Trophoblast cell (in vitro differentiated cells and primary cell): ENCODE measurements around the gene PAK1.

ENCODE experiments used
- DNase-seq, 2 donors: peaks; one replicate each; pipeline ENCODE4 v3.0.0-alpha.2; 2016
- H2AFZ ChIP-seq: 2 replicates; pipeline ENCODE4 v1.6.1; 2013; ENCODE audit warnings: low read length, moderate library complexity, mild to moderate bottlenecking; ENCODE audit not compliant: insufficient read depth, poor library complexity
- H2AK5ac ChIP-seq: 2 replicates; pipeline ENCODE4 v1.6.1; 2013; ENCODE audit warnings: mild to moderate bottlenecking, low read length
- H2BK120ac ChIP-seq: 2 replicates; pipeline ENCODE4 v1.6.1; 2013; ENCODE audit warnings: low read length, mild to moderate bottlenecking, moderate library complexity; ENCODE audit not compliant: insufficient read depth, poor library complexity
- H2BK12ac ChIP-seq: 2 replicates; pipeline ENCODE4 v1.6.1; 2013; ENCODE audit warnings: mild to moderate bottlenecking, low read length, moderate library complexity
- H2BK5ac ChIP-seq: 2 replicates; pipeline ENCODE4 v1.6.1; 2013; ENCODE audit warnings: low read length, low read depth, moderate library complexity, mild to moderate bottlenecking; ENCODE audit not compliant: poor library complexity
- H3K14ac ChIP-seq: 2 replicates; pipeline ENCODE4 v1.6.1; 2013; ENCODE audit warnings: mild to moderate bottlenecking, low read length
- H3K18ac ChIP-seq: 2 replicates; pipeline ENCODE4 v1.6.1; 2013; ENCODE audit warnings: mild to moderate bottlenecking, low read length
- H3K23ac ChIP-seq: 2 replicates; pipeline ENCODE4 v1.6.1; 2013; ENCODE audit warnings: low read length
- H3K27ac ChIP-seq: 2 replicates; pipeline ENCODE4 v1.5.1; 2013; ENCODE audit warnings: low read depth, mild to moderate bottlenecking, inconsistent platforms, low read length, moderate library complexity
- H3K27me3 ChIP-seq: 2 replicates; pipeline ENCODE4 v1.6.1; 2013; ENCODE audit warnings: inconsistent platforms, mild to moderate bottlenecking, low read length, moderate library complexity; ENCODE audit not compliant: insufficient read depth
- H3K36me3 ChIP-seq, 2 experiments: 1 replicate in 1 of 2; 2 replicates in 1 of 2; pipeline ENCODE4 v1.6.1; 2013; ENCODE audit warnings: low read length in 2 of 2, mild to moderate bottlenecking in 2 of 2, moderate library complexity in 1 of 2; ENCODE audit not compliant: insufficient read depth in 2 of 2, control insufficient read depth in 1 of 2
- H3K4ac ChIP-seq: 2 replicates; pipeline ENCODE4 v1.6.1; 2013; ENCODE audit warnings: low read depth, mild to moderate bottlenecking, low read length, moderate library complexity
- H3K4me1 ChIP-seq, 2 experiments: 1 replicate in 1 of 2; 2 replicates in 1 of 2; pipeline ENCODE4 v1.6.1; 2013; ENCODE audit warnings: low read length in 2 of 2, mild to moderate bottlenecking in 2 of 2, moderate library complexity in 1 of 2; ENCODE audit not compliant: insufficient read depth in 2 of 2, control insufficient read depth in 1 of 2
- H3K4me2 ChIP-seq: 2 replicates; pipeline ENCODE4 v1.6.1; 2013; ENCODE audit warnings: inconsistent platforms, mild to moderate bottlenecking, low read length, moderate library complexity
- H3K4me3 ChIP-seq: 2 replicates; pipeline ENCODE4 v1.5.1; 2013; ENCODE audit warnings: mild to moderate bottlenecking, low read depth, low read length, inconsistent platforms
- H3K79me1 ChIP-seq: one replicate; pipeline ENCODE4 v1.6.1; 2013; ENCODE audit warnings: low read length
- H3K79me2 ChIP-seq: 2 replicates; pipeline ENCODE4 v1.6.1; 2013; ENCODE audit warnings: low read length, mild to moderate bottlenecking; ENCODE audit not compliant: control insufficient read depth, insufficient read depth, poor library complexity
- H3K9ac ChIP-seq: 2 replicates; pipeline ENCODE4 v1.6.1; 2013; ENCODE audit warnings: mild to moderate bottlenecking, low read length
- H3K9me3 ChIP-seq: 2 replicates; pipeline ENCODE4 v1.6.1; 2013; ENCODE audit warnings: low read depth, mild to moderate bottlenecking, control low read depth, inconsistent platforms, low read length; ENCODE audit not compliant: insufficient read depth
- H4K12ac ChIP-seq: 2 replicates; pipeline ENCODE4 v1.6.1; 2013; ENCODE audit warnings: low read depth, mild to moderate bottlenecking, low read length, moderate library complexity
- H4K8ac ChIP-seq: 2 replicates; pipeline ENCODE4 v1.6.1; 2013; ENCODE audit warnings: low read depth, mild to moderate bottlenecking, low read length, moderate library complexity
- H4K91ac ChIP-seq: one replicate; pipeline ENCODE4 v1.6.1; 2013; ENCODE audit warnings: low read depth, mild to moderate bottlenecking, low read length, moderate library complexity
- WGBS: extraction: QIAGEN DNeasy Blood & Tissue Kit; methylation state at CpG from one replicate; pipeline ENCODE4 v1.1.7; 2013; ENCODE audit warnings: missing lambda C conversion rate; ENCODE audit not compliant: insufficient read length, insufficient coverage; ENCODE audit errors: extremely low coverage; 5-methylcytosine and 5-hydroxymethylcytosine counted together

PAK1 gene

GRCh38 chr11:77406396-77406795 lies 67.5 kb downstream of the PAK1 start:
- Histone ChIP-seq H2BK12ac (no peak overlapping the region), H2AK5ac (no peak overlapping the region), H3K9ac (no peak overlapping the region), H2BK120ac (no peak overlapping the region), H4K12ac (no peak overlapping the region), H2BK5ac (no peak overlapping the region), H3K27me3 (no peaks in the 10 kb centered on the region), H3K4me2 (no peak overlapping the region), H3K79me2 (no peaks in the 10 kb centered on the region), H3K27ac (no peak overlapping the region), H3K18ac (no peak overlapping the region), H3K4me1 (peaks cover 9 to 14% of the 10 kb centered on the region in 2 experiments), H3K4me3 (no peak overlapping the region), H3K36me3 (no peaks in the 10 kb centered on the region), H3K23ac (no peak overlapping the region), H3K9me3 (no peaks in the 10 kb centered on the region), H4K91ac (no peak overlapping the region), H4K8ac (no peak overlapping the region), H3K4ac (no peak overlapping the region), H3K14ac (no peak overlapping the region), H2AFZ (no peak overlapping the region), H3K79me1 (no peaks in the 10 kb centered on the region)
- no CpG with 5 or more reads among the region's 3 CpGs for WGBS
- DNase-seq: no peak

GRCh38 chr11:77403211-77403610 lies 70.7 kb downstream of the PAK1 start:
- no peaks in the 10 kb centered on the region for H3K79me2 ChIP-seq
- H3K18ac ChIP-seq: no peak overlapping the region
- H3K4me2 ChIP-seq: no peak overlapping the region
- H3K27ac ChIP-seq: no peak overlapping the region
- no peaks in the 10 kb centered on the region for H3K36me3 ChIP-seq
- peaks cover 5 to 10% of the 10 kb centered on the region in 2 experiments for H3K4me1 ChIP-seq
- no peaks in the 10 kb centered on the region for H3K79me1 ChIP-seq
- H2AFZ ChIP-seq: no peak overlapping the region
- no peak overlapping the region for H2BK12ac ChIP-seq
- no peaks in the 10 kb centered on the region for H3K9me3 ChIP-seq
- no peak overlapping the region for H2BK120ac ChIP-seq
- no peaks in the 10 kb centered on the region for H3K27me3 ChIP-seq
- H4K12ac ChIP-seq: no peak overlapping the region
- H4K91ac ChIP-seq: no peak overlapping the region
- no peak overlapping the region for H3K9ac ChIP-seq
- H3K4me3 ChIP-seq: no peak overlapping the region
- H3K4ac ChIP-seq: no peak overlapping the region
- H3K23ac ChIP-seq: no peak overlapping the region
- no CpG with 5 or more reads among the region's 1 CpG for WGBS
- H2AK5ac ChIP-seq: no peak overlapping the region
- DNase-seq: no peak
- H3K14ac ChIP-seq: no peak overlapping the region
- H2BK5ac ChIP-seq: no peak overlapping the region
- no peak overlapping the region for H4K8ac ChIP-seq

- Histone ChIP-seq H3K79me1 (no peaks in the 10 kb centered on the region), H2BK5ac (no peak overlapping the region), H3K27ac (no peak overlapping the region)
Measured at GRCh38 chr11:77402218-77402556, 71.7 kb downstream of the PAK1 start.

GRCh38 chr11:77401486-77402217 lies 72.2 kb downstream of the PAK1 start:
- Histone ChIP-seq H2AK5ac (no peak overlapping the region), H3K79me2 (no peaks in the 10 kb centered on the region), H3K9ac (no peak overlapping the region), H3K4me3 (no peak overlapping the region), H3K27me3 (no peaks in the 10 kb centered on the region), H2BK5ac (no peak overlapping the region), H4K12ac (no peak overlapping the region), H2BK12ac (no peak overlapping the region), H3K23ac (no peak overlapping the region), H3K4me1 (peaks cover 5 to 6% of the 10 kb centered on the region in 2 experiments), H4K8ac (no peak overlapping the region), H3K79me1 (no peaks in the 10 kb centered on the region), H3K4ac (no peak overlapping the region), H4K91ac (no peak overlapping the region), H2BK120ac (no peak overlapping the region), H3K36me3 (no peaks in the 10 kb centered on the region), H3K14ac (no peak overlapping the region), H3K9me3 (no peaks in the 10 kb centered on the region), H2AFZ (no peak overlapping the region), H3K27ac (no peak overlapping the region), H3K4me2 (no peak overlapping the region), H3K18ac (no peak overlapping the region)
- DNase-seq: no peak
- WGBS: no CpG with 5 or more reads among the region's 2 CpGs

More at GRCh38 chr11:77402218-77402556, 71.7 kb downstream of the PAK1 start:
- H3K4me1 ChIP-seq: peaks cover 5 to 6% of the 10 kb centered on the region in 2 experiments
- H4K12ac ChIP-seq: no peak overlapping the region
- no peak overlapping the region for H3K9ac ChIP-seq
- no peaks in the 10 kb centered on the region for H3K27me3 ChIP-seq
- no peak overlapping the region for H3K4me2 ChIP-seq
- H3K9me3 ChIP-seq: no peaks in the 10 kb centered on the region
- H4K91ac ChIP-seq: no peak overlapping the region
- H3K14ac ChIP-seq: no peak overlapping the region
- H2BK12ac ChIP-seq: no peak overlapping the region
- no peak overlapping the region for H2AK5ac ChIP-seq
- no peak for DNase-seq
- no peaks in the 10 kb centered on the region for H3K36me3 ChIP-seq
- H3K23ac ChIP-seq: no peak overlapping the region
- no peak overlapping the region for H2AFZ ChIP-seq
- no peak overlapping the region for H3K18ac ChIP-seq
- no peak overlapping the region for H3K4ac ChIP-seq
- H4K8ac ChIP-seq: no peak overlapping the region
- no peaks in the 10 kb centered on the region for H3K79me2 ChIP-seq
- H3K4me3 ChIP-seq: no peak overlapping the region
- no peak overlapping the region for H2BK120ac ChIP-seq
- WGBS: no CpG with 5 or more reads among the region's 3 CpGs
